Central memory CD4-positive, alpha-beta T cell (primary cell): ENCODE data around the gene MBNL1.
"Not testable (repeated sequence)": the region's sequence is repeated elsewhere in the genome, so short reads cannot be mapped to it uniquely, and the experiment has no call there.

Source experiments
- DNase-seq: peaks from one replicate; pipeline ENCODE4 v3.0.0; 2022

MBNL1 gene

DNA sequence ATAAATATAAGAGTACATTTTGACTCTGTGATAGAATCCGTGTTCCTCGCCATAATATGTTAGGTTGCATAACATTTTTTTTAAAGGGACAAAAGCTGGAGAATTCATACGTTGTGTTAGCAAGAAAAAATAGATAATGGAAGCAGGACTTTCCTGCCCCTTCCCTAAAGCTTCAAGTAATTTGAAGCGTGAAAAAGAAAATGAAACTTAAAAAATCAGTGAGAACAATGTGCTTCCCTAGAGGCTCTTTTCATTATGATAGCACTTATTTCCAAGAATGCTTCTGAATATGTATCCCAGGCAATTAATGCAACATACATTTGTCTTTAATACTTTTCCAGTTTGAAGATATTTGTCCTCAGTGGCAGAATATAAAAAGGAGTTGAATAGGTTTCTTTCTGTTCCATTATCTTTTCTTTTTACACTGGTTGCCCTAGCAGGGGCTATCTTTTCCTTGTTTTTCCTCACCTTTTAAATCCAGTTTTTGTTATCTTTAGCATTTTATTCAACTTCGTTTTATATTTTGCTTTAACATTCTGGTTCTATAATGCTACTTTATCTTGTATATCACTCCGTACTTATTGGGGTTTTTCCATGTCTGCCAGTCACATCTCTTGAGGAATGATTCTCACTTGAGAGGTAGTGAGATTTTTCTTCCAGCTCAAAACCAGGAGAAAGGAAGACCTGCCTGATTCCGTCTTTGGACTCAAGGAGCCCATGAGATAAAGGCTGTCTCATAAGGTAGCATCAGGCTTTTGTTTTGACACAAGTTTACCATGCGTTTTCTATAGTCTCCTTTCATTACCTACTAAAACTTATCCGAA is 113.8 kb downstream of the MBNL1 start:
- DNase-seq: no peak

DNA sequence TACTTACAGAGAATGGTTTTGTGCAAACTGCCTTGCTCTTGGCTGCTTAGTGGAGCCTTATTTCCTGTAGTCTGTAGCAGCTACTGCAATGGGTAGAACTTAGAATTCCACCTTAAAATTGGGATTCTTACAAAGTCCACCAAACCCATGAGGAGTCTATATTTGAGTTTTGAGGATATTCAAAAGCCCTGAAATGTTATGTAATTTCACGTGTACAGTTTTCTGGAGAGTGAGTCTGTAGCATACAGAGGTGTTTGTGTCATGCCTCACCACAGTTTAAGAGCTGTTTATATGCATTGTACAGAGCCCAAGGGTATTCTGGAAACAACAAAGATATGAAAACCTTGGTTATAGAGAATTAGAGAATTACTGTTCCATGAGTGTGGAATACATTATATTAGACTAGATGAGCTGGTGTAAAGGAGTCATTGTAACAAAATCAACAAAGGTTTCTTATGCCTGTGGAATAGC is 114.4 kb downstream of the MBNL1 start:
- no peak for DNase-seq

- no peak for DNase-seq
These were observed 115.7 kb downstream of the MBNL1 start for GRCh38 chr3:152384412-152384811.

- no peak for DNase-seq
These were observed 117.0 kb downstream of the MBNL1 start for GRCh38 chr3:152385761-152386160.

- DNase-seq: no peak
These were observed 117.5 kb downstream of the MBNL1 start for GRCh38 chr3:152386208-152386607.

GRCh38 chr3:152388631-152389030 is 119.9 kb downstream of the MBNL1 start:
- DNase-seq: no peak

DNA sequence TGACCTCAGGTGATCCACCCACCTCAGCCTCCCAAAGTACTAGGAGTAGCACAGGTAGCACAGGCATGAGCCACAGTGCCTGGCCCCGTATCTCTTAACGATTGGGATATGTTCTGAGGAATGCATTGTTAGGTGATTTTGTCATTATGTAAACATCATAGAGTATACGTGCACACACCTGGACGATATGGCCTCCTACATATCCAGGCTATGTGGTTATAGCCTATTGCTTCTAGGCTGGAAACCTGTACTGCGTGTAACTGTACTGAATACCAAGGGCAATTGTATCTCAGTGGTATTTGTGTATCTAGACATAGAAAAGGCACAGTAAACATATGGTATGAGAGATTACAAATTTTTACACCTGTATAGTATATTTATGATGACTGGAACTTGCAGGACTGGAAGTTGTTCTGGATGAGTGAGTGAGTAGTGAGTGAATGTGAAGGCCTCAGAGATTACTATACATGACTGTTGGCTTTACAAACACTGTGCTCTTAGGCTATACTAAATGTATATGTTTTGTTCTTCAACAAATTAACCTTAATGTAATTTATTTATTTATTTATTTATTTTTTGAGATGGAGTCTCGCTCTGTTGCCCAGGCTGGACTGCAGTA is 120.7 kb downstream of the MBNL1 start:
- no peak for DNase-seq

DNA sequence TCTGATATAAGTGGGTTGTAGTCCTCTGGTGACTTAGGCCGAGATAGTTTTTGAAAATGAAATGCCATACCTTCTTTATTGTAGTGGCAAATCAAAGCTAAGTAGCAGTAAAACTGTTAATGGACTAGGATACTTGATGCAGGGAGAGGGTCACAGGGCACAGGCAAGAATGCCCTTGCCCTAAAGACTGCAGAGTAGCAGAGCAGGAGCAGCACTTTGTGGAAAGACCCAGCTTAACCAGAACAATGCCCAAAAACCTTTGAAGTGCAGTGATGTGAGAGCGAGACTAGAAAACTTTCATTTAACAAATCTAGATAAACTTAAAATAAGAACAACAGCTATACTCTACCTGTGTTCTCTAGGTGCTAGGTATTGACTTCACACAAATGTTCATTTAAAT is 121.9 kb downstream of the MBNL1 start:
- no peak for DNase-seq

DNA sequence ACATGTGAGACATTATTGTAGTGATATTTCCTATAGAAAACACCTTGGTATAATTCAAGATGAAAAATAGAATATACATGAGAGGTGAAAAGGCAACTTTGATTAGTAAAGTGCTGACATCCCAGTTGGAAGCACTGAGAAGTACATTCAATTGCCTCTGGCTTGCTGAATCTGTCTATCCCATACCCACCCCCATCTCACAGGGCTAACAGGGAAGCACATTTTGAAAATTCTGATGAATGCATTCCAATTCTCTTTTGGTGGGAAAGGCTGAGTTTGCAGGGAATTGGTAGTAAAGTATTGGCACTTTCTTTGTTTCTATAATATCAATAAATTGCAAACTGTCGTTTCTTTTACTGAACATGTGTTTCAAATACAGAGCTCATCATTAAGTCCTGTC is 122.9 kb downstream of the MBNL1 start:
- DNase-seq: no peak

- no peak for DNase-seq
These were observed 123.6 kb downstream of the MBNL1 start for GRCh38 chr3:152392272-152392880.

GRCh38 chr3:152394246-152394645 is 125.5 kb downstream of the MBNL1 start:
- DNase-seq: no peak

GRCh38 chr3:152395764-152396163 is 127.0 kb downstream of the MBNL1 start:
- no peak for DNase-seq

GRCh38 chr3:152396867-152397266 is 128.1 kb downstream of the MBNL1 start:
- DNase-seq: no peak

DNA sequence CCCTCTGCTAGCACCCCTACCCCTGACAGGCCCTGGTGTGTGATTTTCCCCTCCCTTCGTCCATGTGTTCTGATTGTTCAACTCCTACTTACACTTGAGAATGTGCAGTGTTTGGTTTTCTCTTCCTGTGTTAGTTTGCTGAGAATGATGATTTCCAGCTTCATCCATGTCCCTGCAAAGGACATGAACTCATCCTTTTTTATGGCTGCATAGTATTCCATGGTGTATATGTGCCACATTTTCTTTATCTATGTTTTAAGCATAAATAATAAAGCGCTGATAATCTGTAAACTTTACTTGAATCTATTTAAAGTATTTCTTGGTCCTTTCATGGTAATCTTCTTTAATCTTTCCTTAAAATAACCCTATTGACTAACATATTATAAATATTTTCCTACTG is 128.6 kb downstream of the MBNL1 start:
- DNase-seq: not testable (repeated sequence)

GRCh38 chr3:152398495-152398894 is 129.8 kb downstream of the MBNL1 start:
- no peak for DNase-seq

- DNase-seq: no peak
These were observed 130.6 kb downstream of the MBNL1 start for GRCh38 chr3:152399374-152399773.

GRCh38 chr3:152400887-152401286 is 132.2 kb downstream of the MBNL1 start:
- DNase-seq: no peak

DNA sequence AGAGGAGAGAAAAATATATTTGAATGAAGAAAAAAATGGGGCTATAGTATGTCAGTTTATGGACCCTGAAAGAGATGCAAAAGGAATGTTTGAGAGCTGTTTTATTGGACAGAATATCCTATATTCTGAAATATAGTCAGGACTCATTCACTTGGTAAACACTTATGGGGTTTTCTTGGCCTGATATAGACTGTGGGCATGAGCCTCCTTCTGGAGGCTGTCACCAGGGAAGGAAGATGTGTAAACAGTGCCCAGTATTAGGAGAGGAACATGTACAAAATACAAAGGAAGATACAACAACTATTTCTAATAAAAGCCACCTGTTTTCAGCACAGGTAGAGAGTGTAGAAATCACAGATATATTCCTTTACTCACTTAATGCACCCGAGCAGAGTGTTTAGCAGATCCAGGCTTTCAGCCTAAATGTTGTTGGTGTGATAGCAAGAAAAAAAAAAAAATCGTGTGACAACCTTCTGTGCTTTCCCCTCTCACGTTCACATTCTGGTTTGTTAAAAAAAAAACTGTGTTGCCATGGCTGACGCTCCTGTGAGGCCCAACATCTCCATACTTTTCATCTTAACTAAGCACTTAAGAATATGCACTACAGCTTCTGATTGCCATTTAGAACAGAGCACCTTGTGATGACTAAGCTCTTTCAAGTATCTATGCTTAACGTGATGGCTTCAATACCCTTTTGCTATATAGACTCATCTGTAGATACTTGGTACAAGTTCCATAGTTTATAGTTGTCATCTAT is 134.1 kb downstream of the MBNL1 start:
- DNase-seq: peak; percentile 18

DNA sequence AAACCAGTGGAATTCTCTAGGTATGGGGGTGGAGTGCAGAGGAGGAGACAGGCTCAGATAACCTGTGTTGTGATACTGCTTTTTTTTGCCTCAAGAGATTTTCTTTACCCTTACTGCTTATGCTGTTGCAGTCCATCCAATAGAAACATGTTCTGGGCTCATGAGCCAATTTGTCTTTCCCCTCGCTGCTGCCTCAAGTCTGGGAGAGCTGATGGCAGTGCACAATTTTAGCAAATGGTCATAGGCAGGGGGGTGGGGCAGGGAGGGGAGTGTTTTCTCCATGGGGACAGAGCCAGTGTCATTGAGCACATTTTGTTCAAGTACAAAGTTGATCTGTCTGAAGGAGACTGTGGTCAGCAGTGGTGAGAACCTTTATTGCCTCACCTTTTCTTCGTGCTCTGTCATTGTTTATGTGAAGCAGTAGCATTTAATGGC is 134.9 kb downstream of the MBNL1 start:
- no peak for DNase-seq

DNA sequence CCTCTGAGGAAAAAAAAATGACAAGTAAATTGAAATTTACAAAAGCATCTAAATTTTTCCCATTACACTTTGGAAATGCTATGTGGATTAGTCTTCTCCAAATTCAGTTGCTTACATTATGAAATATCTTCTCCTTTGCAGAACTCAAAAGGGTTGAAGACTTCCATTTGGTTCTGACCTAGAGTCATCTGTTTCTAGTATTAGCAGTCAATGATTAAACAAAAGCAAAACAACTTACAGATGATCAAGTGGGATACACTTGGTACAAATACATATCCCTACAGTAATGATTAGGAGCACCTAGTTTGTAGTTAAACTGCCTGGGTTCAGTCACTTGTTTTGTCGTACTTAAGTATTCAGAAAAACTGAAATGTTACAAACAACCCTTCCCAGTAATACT is 136.2 kb downstream of the MBNL1 start:
- DNase-seq: no peak

DNA sequence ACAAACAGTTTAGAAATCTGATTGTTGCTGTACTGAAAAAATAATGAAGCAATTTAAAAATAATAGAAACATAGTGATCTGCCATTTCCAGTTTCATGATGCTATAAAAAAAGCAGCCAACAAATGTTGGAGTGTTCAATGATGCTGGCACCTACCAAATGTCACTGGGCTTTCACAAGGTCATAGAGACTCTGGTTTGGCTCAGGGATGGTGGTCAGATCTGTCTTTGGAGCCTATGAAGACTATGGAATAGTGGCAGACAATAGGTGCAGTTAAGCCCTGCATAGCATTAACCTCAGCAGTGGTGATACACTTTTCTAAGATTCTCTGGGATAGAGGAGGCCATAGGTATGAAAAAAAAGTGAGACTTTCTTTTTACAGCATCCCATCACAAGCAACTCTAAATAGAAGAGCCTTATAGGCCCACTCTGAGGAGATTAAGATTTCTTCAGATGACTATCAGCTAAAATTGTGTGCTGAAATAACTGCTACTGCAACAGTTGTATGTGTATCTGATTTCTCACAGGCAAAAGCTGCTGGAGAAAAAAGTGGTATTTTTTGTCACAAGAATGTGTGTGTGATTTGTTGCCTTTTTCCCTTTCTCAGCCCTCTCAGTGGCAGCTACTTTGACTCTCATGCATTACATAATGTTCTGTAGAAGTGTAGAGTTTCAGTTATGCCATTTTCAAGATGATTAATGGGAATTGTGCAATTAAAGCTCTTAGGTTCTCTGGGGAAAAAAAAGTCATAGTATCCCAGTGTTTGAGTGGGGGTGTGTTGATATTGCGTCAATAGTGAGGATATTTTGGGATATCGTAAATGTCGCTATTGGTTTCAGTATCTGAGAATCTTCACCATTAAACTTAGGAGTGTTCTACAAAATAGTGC is 137.4 kb downstream of the MBNL1 start:
- no peak for DNase-seq

GRCh38 chr3:152413240-152413639 is 144.5 kb downstream of the MBNL1 start:
- DNase-seq: no peak
